Smooth muscle cell (in vitro differentiated cells): ENCODE results near the gene LAMA4. TPM values are rescaled to one million over a fixed set of nuclear protein-coding genes. Genes with fewer than 3 reads are reported as not detected.

ENCODE experiments used
- DNase-seq: peaks from one replicate; lab custom pipeline; 2025; ENCODE audit not compliant: unreplicated experiment; lab: John Stamatoyannopoulos, UW
- H2AFZ ChIP-seq: fragments of 200-600 bp; sonication (generic); 2 replicates; pipeline ENCODE4 v1.6.0; 2016; ENCODE audit warnings: antibody characterized with exemption, low read depth, mild to moderate bottlenecking
- H3F3A ChIP-seq: fragments of 200-600 bp; sonication (generic); 2 replicates; pipeline ENCODE4 v1.6.0; 2017; ENCODE audit warnings: antibody characterized with exemption, low read depth
- H3K27ac ChIP-seq: fragments of 200-600 bp; sonication (generic); 2 replicates; pipeline ENCODE4 v1.5.1; 2016; ENCODE audit warnings: low read depth, mild to moderate bottlenecking
- H3K27me3 ChIP-seq: fragments of 200-600 bp; sonication (generic); 2 replicates; pipeline ENCODE4 v1.6.1; 2016; ENCODE audit warnings: low read depth, mild to moderate bottlenecking
- H3K36me3 ChIP-seq: fragments of 200-600 bp; sonication (generic); 2 replicates; pipeline ENCODE4 v1.5.1; 2016; ENCODE audit warnings: low read depth
- H3K4me1 ChIP-seq: fragments of 200-600 bp; sonication (generic); 2 replicates; pipeline ENCODE4 v1.5.1; 2016; ENCODE audit warnings: low read depth
- H3K4me2 ChIP-seq: fragments of 200-600 bp; sonication (generic); 2 replicates; pipeline ENCODE4 v1.6.0; 2016; ENCODE audit warnings: mild to moderate bottlenecking
- H3K4me3 ChIP-seq: fragments of 200-600 bp; sonication (generic); 2 replicates; pipeline ENCODE4 v1.5.1; 2016; ENCODE audit warnings: mild to moderate bottlenecking
- H3K79me2 ChIP-seq: fragments of 200-600 bp; sonication (generic); 2 replicates; pipeline ENCODE4 v1.6.0; 2016; ENCODE audit warnings: low read depth, mild to moderate bottlenecking
- H3K9ac ChIP-seq: fragments of 200-600 bp; sonication (generic); 2 replicates; pipeline ENCODE4 v1.6.0; 2016; ENCODE audit warnings: low read depth
- H3K9me3 ChIP-seq: fragments of 200-600 bp; sonication (generic); replicated peaks from 2 replicates; pipeline ENCODE4 v1.5.1; 2016; ENCODE audit warnings: low read depth
- H4K20me1 ChIP-seq: fragments of 200-600 bp; sonication (generic); 2 replicates; pipeline ENCODE4 v1.6.0; 2016; ENCODE audit warnings: low read depth
- WGBS: methylation state at CpG from one replicate; pipeline ENCODE4 v1.1.7; 2016; ENCODE audit warnings: low lambda C conversion rate; 5-methylcytosine and 5-hydroxymethylcytosine counted together
- polyA plus RNA-seq: library from polyadenylated mRNA; unstranded; fragments of >200 nt; fragmentation: Nextera tagmentation; extraction: Ambion mirVana; gene quantifications from 2 replicates; pipeline ENCODE4 v1.2.1, GENCODE V29; 2016
- total RNA-seq: library from RNA; depleted of rRNA; stranded (reverse); fragments of >200 nt; gene quantifications from 2 replicates; pipeline ENCODE4 v1.2.3, GENCODE V29; 2014
- TF ChIP-seq, protein P1 (sequence below): fragments of 200-600 bp; sonication (generic); IDR thresholded peaks from 2 replicates; pipeline ENCODE4 v1.5.1; 2017; ENCODE audit warnings: borderline replicate concordance, mild to moderate bottlenecking, antibody characterized with exemption; ENCODE audit not compliant: insufficient read depth, poor library complexity, severe bottlenecking

The LAMA4 gene
- total and polyA plus RNA-seq, 2 experiments from 2014 or later: 9.1 to 29.4 TPM

DNA sequence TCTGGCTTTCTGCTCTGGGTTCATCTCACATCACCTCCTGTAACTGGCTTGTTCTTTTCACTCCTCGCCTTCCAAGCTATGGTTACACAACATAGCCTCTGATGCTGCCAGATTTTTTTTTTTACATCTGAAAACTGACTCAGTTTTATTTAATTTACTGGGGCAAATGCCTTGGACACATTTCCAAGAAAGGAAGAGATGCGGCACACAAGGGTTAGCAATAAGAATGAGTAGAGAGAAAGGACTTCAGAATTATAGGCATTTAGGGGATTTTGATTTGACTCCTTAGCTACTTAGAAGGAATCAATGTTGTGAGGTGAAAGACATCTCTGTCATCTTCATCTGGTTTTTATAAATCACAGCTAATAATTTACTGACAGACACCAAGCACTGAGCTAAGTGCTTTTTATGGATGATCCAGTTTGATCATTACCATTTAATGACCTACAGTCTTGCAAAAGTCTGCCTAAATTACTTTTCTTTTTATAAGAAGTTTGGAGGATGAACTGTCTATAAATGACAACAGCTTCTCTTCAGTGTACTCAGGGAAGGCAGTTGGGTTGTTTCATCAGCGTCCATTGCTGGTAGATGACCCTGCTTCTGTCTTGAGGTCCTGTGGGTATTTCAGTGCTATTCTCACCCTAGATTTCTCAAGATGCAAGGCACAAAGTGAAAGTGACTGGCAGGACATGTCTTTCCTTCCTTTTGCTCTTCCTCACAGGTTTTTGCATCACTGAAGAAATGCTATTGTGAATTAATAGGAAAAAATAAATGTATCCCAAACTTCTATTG lies 31.1 kb downstream of the LAMA4 start:
- Histone ChIP-seq H3K9me3 (no peaks in the 10 kb centered on the region), H2AFZ (peak overlapping the region; percentile 41), H3K9ac (no peak overlapping the region), H3K4me3 (no peak overlapping the region), H3K36me3 (no peaks in the 10 kb centered on the region), H3K27me3 (peaks cover 4% of the 10 kb centered on the region), H3K4me1 (peaks cover 4% of the 10 kb centered on the region), H3K27ac (peak overlapping the region; percentile 75), H3K79me2 (no peaks in the 10 kb centered on the region), H3K4me2 (peak overlapping the region; percentile 50), H3F3A (no peaks in the 10 kb centered on the region), H4K20me1 (no peaks in the 10 kb centered on the region)
- 34% methylated on average over 3 of the region's 3 CpGs for WGBS
- TF ChIP-seq, protein P1, sequence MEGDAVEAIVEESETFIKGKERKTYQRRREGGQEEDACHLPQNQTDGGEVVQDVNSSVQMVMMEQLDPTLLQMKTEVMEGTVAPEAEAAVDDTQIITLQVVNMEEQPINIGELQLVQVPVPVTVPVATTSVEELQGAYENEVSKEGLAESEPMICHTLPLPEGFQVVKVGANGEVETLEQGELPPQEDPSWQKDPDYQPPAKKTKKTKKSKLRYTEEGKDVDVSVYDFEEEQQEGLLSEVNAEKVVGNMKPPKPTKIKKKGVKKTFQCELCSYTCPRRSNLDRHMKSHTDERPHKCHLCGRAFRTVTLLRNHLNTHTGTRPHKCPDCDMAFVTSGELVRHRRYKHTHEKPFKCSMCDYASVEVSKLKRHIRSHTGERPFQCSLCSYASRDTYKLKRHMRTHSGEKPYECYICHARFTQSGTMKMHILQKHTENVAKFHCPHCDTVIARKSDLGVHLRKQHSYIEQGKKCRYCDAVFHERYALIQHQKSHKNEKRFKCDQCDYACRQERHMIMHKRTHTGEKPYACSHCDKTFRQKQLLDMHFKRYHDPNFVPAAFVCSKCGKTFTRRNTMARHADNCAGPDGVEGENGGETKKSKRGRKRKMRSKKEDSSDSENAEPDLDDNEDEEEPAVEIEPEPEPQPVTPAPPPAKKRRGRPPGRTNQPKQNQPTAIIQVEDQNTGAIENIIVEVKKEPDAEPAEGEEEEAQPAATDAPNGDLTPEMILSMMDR: no peak
- DNase-seq: no peak

DNA sequence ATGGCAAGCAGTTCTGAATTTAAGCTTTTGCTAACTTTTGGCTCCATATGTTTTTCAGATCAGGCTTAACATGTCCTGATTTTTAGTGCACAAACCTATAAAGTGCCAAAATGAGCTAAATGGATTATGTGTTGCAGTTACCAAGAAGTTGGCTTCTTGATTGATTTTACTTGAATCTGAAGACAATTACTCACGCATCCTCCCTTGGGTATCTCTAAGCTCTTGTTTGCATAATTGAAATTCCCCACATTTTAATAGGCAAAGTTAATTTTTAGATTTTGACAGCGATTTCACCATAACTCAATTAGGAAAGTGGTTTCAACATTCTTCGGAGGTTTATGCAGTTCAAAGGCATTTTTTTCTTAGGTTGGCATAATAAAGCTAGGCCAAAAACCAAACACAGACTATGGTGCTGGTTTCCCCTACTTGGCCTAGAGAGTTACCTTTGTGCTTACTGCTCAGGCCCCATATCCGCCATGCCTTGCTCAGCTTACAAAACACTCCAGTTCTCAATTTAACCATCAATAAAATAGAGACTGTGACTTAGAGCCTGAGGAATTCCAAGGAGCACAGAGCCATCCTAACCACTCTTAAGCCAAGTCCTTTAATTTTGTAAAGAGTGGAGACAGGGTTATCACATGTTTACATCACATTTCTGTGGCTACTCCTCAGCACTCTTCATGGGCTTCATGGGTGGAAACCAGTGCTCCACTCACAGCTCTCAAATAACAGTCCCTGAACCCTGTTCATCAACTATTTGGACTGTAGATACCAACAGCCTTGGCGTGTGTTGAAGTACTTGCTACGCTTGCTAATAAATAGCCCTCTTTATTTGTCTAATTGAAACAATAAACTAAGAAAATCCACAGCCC lies 32.1 kb downstream of the LAMA4 start:
- Histone ChIP-seq H3F3A (no peaks in the 10 kb centered on the region), H4K20me1 (no peaks in the 10 kb centered on the region), H3K4me3 (no peak overlapping the region), H3K79me2 (no peaks in the 10 kb centered on the region), H3K36me3 (no peaks in the 10 kb centered on the region), H3K27me3 (peaks cover 4% of the 10 kb centered on the region), H3K27ac (peak overlapping the region; percentile 75), H3K9me3 (no peaks in the 10 kb centered on the region), H3K4me2 (peak overlapping the region; percentile 50), H3K4me1 (peaks cover 4% of the 10 kb centered on the region), H3K9ac (no peak overlapping the region), H2AFZ (no peak overlapping the region)
- TF ChIP-seq, protein P1: no peak
- 29% methylated on average over 6 of the region's 6 CpGs for WGBS
- DNase-seq: no peak

DNA sequence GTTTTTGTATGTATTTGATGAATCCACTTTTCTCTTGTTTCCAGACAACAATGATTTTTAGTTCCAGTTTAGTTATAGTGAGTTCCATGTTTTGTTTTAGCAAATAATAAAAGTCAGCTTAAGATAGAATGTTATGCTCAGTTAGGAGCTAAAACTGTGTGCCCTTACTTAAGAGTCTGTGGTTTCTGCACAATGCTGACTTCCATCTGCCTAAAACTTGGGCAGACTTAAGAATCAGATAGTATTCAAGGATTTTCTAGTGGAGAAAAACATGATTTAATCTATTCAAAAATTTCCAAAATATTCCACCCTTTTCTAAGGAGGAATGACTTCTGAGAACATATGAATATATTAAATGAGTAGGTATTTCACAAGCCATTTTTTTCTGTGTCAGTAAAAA lies 32.8 kb downstream of the LAMA4 start:
- no peaks in the 10 kb centered on the region for H3K79me2 ChIP-seq
- H3K4me2 ChIP-seq: peak overlapping the region; percentile 50
- no peaks in the 10 kb centered on the region for H3K36me3 ChIP-seq
- peaks cover 4% of the 10 kb centered on the region for H3K4me1 ChIP-seq
- peaks cover 4% of the 10 kb centered on the region for H3K27me3 ChIP-seq
- no peak overlapping the region for H2AFZ ChIP-seq
- H3K9me3 ChIP-seq: no peaks in the 10 kb centered on the region
- no peaks in the 10 kb centered on the region for H4K20me1 ChIP-seq
- H3K4me3 ChIP-seq: no peak overlapping the region
- no peaks in the 10 kb centered on the region for H3F3A ChIP-seq
- peak overlapping the region; percentile 75 for H3K27ac ChIP-seq
- DNase-seq: no peak
- no peak overlapping the region for H3K9ac ChIP-seq
- TF ChIP-seq, protein P1: no peak
